H1 (cell line): Measurements from ENCODE around the gene ZNF524. TPM values are rescaled to one million over a fixed set of nuclear protein-coding genes. Genes with fewer than 3 reads are reported as not detected.
A peak's percentile ranks its signal among the peaks of the same experiment; 100 is the strongest.

Experiments
- CTCF ChIA-PET: fragments of 300-600 bp; sonication (Branson Sonifier 250); formaldehyde crosslinking; loops from one replicate; lab custom pipeline; 2021; ENCODE audit not compliant: partially characterized antibody; lab: Charles Lee
- POLR2A ChIA-PET: fragments of 300-600 bp; sonication (Branson Sonifier 250); formaldehyde crosslinking; loops from one replicate; lab custom pipeline; 2021; ENCODE audit warnings: inconsistent platforms; ENCODE audit not compliant: partially characterized antibody; lab: Charles Lee
- DNase-seq, 2 experiments: peaks; one replicate each; pipeline versions ENCODE4 v3.0.0 to v3.0.0-alpha.2; 2010 to 2022; ENCODE audit warnings: low spot score in 2 of 2, low read depth in 1 of 2, mixed read lengths in 1 of 2
- FAIRE-seq: peaks from 2 replicates; lab custom pipeline; 2011; peaks lifted over from hg19 to GRCh38; lab: Jason Lieb, UNC
- H2AFZ ChIP-seq: 2 replicates; pipeline ENCODE4 v1.8.1; 2012; ENCODE audit warnings: low read length, inconsistent platforms
- H2AK5ac ChIP-seq: 2 replicates; pipeline ENCODE4 v1.6.1; 2013; ENCODE audit warnings: low read depth, low read length
- H2BK120ac ChIP-seq: replicated peaks from 2 replicates; pipeline ENCODE3; 2013; ENCODE audit warnings: low read depth, low read length, inconsistent platforms
- H2BK12ac ChIP-seq: 2 replicates; pipeline ENCODE4 v1.6.1; 2013; ENCODE audit warnings: low read depth, low read length
- H2BK15ac ChIP-seq: 2 replicates; pipeline ENCODE4 v1.6.1; 2013; ENCODE audit warnings: low read length
- H2BK20ac ChIP-seq: 2 replicates; pipeline ENCODE4 v1.6.1; 2013; ENCODE audit warnings: low read length
- H2BK5ac ChIP-seq: 2 replicates; pipeline ENCODE4 v1.6.1; 2013; ENCODE audit warnings: low read depth, low read length
- H3K14ac ChIP-seq: 2 replicates; pipeline ENCODE4 v1.6.1; 2013; ENCODE audit warnings: inconsistent platforms; ENCODE audit not compliant: insufficient read length
- H3K18ac ChIP-seq: 2 replicates; pipeline ENCODE4 v1.6.1; 2013; ENCODE audit warnings: low read length; ENCODE audit errors: extremely low read depth
- H3K23ac ChIP-seq: 2 replicates; pipeline ENCODE4 v1.6.1; 2013; ENCODE audit warnings: inconsistent platforms; ENCODE audit not compliant: insufficient read length
- H3K23me2 ChIP-seq: 2 replicates; pipeline ENCODE4 v1.6.1; 2013; ENCODE audit warnings: low read depth, low read length
- H3K27ac ChIP-seq: 2 replicates; pipeline ENCODE4 v1.6.1; 2011; ENCODE audit warnings: low read depth, low read length, inconsistent platforms
- H3K27me3 ChIP-seq, 4 experiments: replicated peaks in 1 of 4; 1 replicate in 1 of 4; 2 replicates in 3 of 4; pipeline versions ENCODE4 v1.6.1 to v1.8.1; 2011 to 2013; ENCODE audit warnings: low read length in 3 of 4, mild to moderate bottlenecking in 3 of 4, inconsistent platforms in 2 of 4, mixed read lengths in 2 of 4, moderate library complexity in 1 of 4; ENCODE audit not compliant: control insufficient read depth in 3 of 4, insufficient read depth in 3 of 4; ENCODE audit errors: extremely low read depth in 1 of 4
- H3K36me3 ChIP-seq, 4 experiments: 2 replicates each; pipeline versions ENCODE4 v1.6.1 to v1.8.1; 2011 to 2013; ENCODE audit warnings: mild to moderate bottlenecking in 4 of 4, low read length in 3 of 4, moderate library complexity in 2 of 4, control low read depth in 1 of 4, inconsistent platforms in 1 of 4; ENCODE audit not compliant: insufficient read depth in 4 of 4, control insufficient read depth in 2 of 4
- H3K4ac ChIP-seq: replicated peaks from 2 replicates; pipeline ENCODE3; 2013; ENCODE audit warnings: low read length, low read depth, mixed read lengths, inconsistent platforms; ENCODE audit not compliant: insufficient read length
- H3K4me1 ChIP-seq, 4 experiments: replicated peaks in 1 of 4; 1 replicate in 1 of 4; 2 replicates in 3 of 4; pipeline versions ENCODE4 v1.6.1 to v1.8.1; 2011 to 2013; ENCODE audit warnings: low read length in 3 of 4, inconsistent platforms in 2 of 4, mixed read lengths in 1 of 4; ENCODE audit not compliant: insufficient read depth in 4 of 4, control insufficient read depth in 3 of 4
- H3K4me2 ChIP-seq, 2 experiments: 2 replicates each; pipeline versions ENCODE4 v1.6.1 to v1.8.1; 2011 to 2013; ENCODE audit warnings: low read depth in 2 of 2, low read length in 2 of 2, control low read depth in 1 of 2, inconsistent platforms in 1 of 2, mild to moderate bottlenecking in 1 of 2; ENCODE audit not compliant: insufficient read depth in 1 of 2
- H3K4me3 ChIP-seq, 4 experiments: fragments of 200-600, 300-600 bp in 1 of 4; sonication (generic), shearing (Covaris generic), sonication (Bioruptor Twin) in 1 of 4; 2 replicates each; pipeline versions ENCODE4 v1.5.1 to v1.8.1; 2011 to 2016; ENCODE audit warnings: low read length in 4 of 4, low read depth in 3 of 4, control low read depth in 2 of 4, inconsistent platforms in 2 of 4, mild to moderate bottlenecking in 2 of 4, mixed read lengths in 1 of 4, moderate library complexity in 1 of 4; ENCODE audit not compliant: insufficient read depth in 2 of 4; ENCODE audit errors: extremely low read depth in 1 of 4
- H3K56ac ChIP-seq: replicated peaks from 2 replicates; pipeline ENCODE3; 2013; ENCODE audit warnings: low read depth, mild to moderate bottlenecking, mixed read lengths, low read length, inconsistent platforms; ENCODE audit not compliant: insufficient read length
- H3K79me1 ChIP-seq: 2 replicates; pipeline ENCODE4 v1.6.1; 2013; ENCODE audit warnings: low read depth, low read length, control low read depth
- H3K79me2 ChIP-seq, 2 experiments: 2 replicates each; pipeline versions ENCODE4 v1.6.1 to v1.8.1; 2012 to 2013; ENCODE audit warnings: low read length in 2 of 2, mild to moderate bottlenecking in 2 of 2, inconsistent platforms in 1 of 2; ENCODE audit not compliant: insufficient read depth in 2 of 2, control insufficient read depth in 1 of 2
- H3K9ac ChIP-seq, 4 experiments: replicated peaks in 1 of 4; 1 replicate in 1 of 4; 2 replicates in 3 of 4; pipeline versions ENCODE4 v1.6.1 to v1.8.1; 2011 to 2013; ENCODE audit warnings: low read depth in 3 of 4, low read length in 3 of 4, control low read depth in 2 of 4, mild to moderate bottlenecking in 2 of 4, moderate library complexity in 2 of 4, inconsistent platforms in 1 of 4; ENCODE audit errors: extremely low read depth in 1 of 4
- H3K9me3 ChIP-seq, 2 experiments: 2 replicates each; pipeline versions ENCODE4 v1.6.1 to v1.8.1; 2012 to 2013; ENCODE audit warnings: mild to moderate bottlenecking in 2 of 2, moderate library complexity in 2 of 2, control low read depth in 1 of 2, inconsistent platforms in 1 of 2, low read depth in 1 of 2, low read length in 1 of 2, mixed read lengths in 1 of 2; ENCODE audit not compliant: insufficient read depth in 2 of 2
- H4K20me1 ChIP-seq, 2 experiments: replicated peaks in 1 of 2; 2 replicates each; pipeline versions ENCODE3 to v1.8.1; 2011 to 2013; ENCODE audit warnings: inconsistent platforms in 2 of 2, low read length in 2 of 2, mild to moderate bottlenecking in 1 of 2; ENCODE audit not compliant: insufficient read depth in 2 of 2, control insufficient read depth in 1 of 2
- H4K5ac ChIP-seq: 2 replicates; pipeline ENCODE4 v1.6.1; 2013; ENCODE audit warnings: low read length, low read depth, mixed read lengths, inconsistent platforms; ENCODE audit not compliant: insufficient read length
- H4K8ac ChIP-seq: 2 replicates; pipeline ENCODE4 v1.8.0; 2013; ENCODE audit warnings: mild to moderate bottlenecking, moderate library complexity, low read length, inconsistent platforms; ENCODE audit not compliant: insufficient read depth; ENCODE audit errors: extremely low read depth
- H4K91ac ChIP-seq: replicated peaks from 2 replicates; pipeline ENCODE3; 2013; ENCODE audit warnings: low read length, mixed read lengths, inconsistent platforms; ENCODE audit not compliant: insufficient read length
- PHF8 ChIP-seq: fragments of 200-600 bp; sonication (generic); conservative IDR thresholded peaks from 2 replicates; pipeline ENCODE4 v1.7.1; 2012; ENCODE audit warnings: low read depth, mild to moderate bottlenecking, inconsistent platforms, low read length, moderate library complexity
- POLR2A ChIP-seq, 2 experiments: IDR thresholded peaks; 1 replicate in 1 of 2; 2 replicates in 1 of 2; pipeline ENCODE4 v1.6.1; 2011; ENCODE audit warnings: low read depth in 2 of 2, low read length in 2 of 2, mild to moderate bottlenecking in 2 of 2; ENCODE audit errors: control extremely low read depth in 1 of 2
- POLR2AphosphoS5 ChIP-seq: IDR thresholded peaks from 2 replicates; pipeline ENCODE4 v1.6.1; 2011; ENCODE audit warnings: low read depth, low read length
- POU5F1 ChIP-seq: IDR thresholded peaks from 2 replicates; pipeline ENCODE4 v1.6.1; 2011; ENCODE audit warnings: low read depth, mild to moderate bottlenecking, low read length, moderate library complexity
- SP1 ChIP-seq: IDR thresholded peaks from 2 replicates; pipeline ENCODE4 v1.6.1; 2011; ENCODE audit warnings: low read depth, low read length
- SP4 ChIP-seq: IDR thresholded peaks from 2 replicates; pipeline ENCODE4 v1.6.1; 2012; ENCODE audit warnings: low read length, inconsistent platforms
- SRF ChIP-seq: IDR thresholded peaks from 2 replicates; pipeline ENCODE4 v1.6.1; 2011; ENCODE audit warnings: mild to moderate bottlenecking, low read depth, low read length, moderate library complexity
- TAF1 ChIP-seq: IDR thresholded peaks from 2 replicates; pipeline ENCODE4 v1.6.1; 2011; ENCODE audit warnings: mild to moderate bottlenecking, low read depth, low read length
- TAF7 ChIP-seq: optimal IDR thresholded peaks from 2 replicates; pipeline ENCODE3; 2011; ENCODE audit warnings: low read depth, mild to moderate bottlenecking, inconsistent platforms, low read length, moderate library complexity, borderline replicate concordance
- TBP ChIP-seq: IDR thresholded peaks from 2 replicates; pipeline ENCODE4 v1.6.1; 2011; ENCODE audit warnings: low read depth, low read length, improper control_type of control experiment
- WGBS, 2 experiments: shearing (Covaris generic) in 1 of 2; methylation state at CpG; one replicate each; pipeline versions ENCODE4 v1.1.6 to v1.1.7; 2013 to 2015; ENCODE audit warnings: low lambda C conversion rate in 2 of 2, mixed read lengths in 2 of 2, inconsistent platforms in 1 of 2, low coverage in 1 of 2, missing lambda C conversion rate in 1 of 2; ENCODE audit not compliant: insufficient replicate concordance in 2 of 2, insufficient coverage in 1 of 2, insufficient read length in 1 of 2; ENCODE audit errors: extremely low coverage in 1 of 2, missing lambda C conversion rate in 1 of 2; 5-methylcytosine and 5-hydroxymethylcytosine counted together
- polyA plus RNA-seq, 7 experiments: library from polyadenylated mRNA; depleted of rRNA in 3 of 7; stranded (reverse) in 5 of 7; unstranded in 2 of 7; fragments of >200 nt in 5 of 7; fragments of 200-250 nt in 2 of 7; gene quantifications; 1 replicate in 5 of 7; 2 replicates in 1 of 7; 4 replicates in 1 of 7; pipeline versions ENCODE4 v1.2.1 to v1.2.3, GENCODE V29; 2011 to 2013; ENCODE audit warnings: missing spikeins in 2 of 7, mixed read lengths in 2 of 7
- total RNA-seq: library from RNA; stranded (reverse); fragmentation: NEBNext Ultra II Directional; extraction: Animal tissue kit (Norgen Biotek cat#: 25700); gene quantifications from 2 replicates; pipeline ENCODE4 v1.2.1, GENCODE V29; 2021
- TF ChIP-seq, protein P1 (sequence below): IDR thresholded peaks from 2 replicates; pipeline ENCODE4 v1.6.1; 2012; ENCODE audit warnings: inconsistent platforms

Gene ZNF524
- total and polyA plus RNA-seq, 2 of the 8 experiments (the other 6 are each of a cell fraction or from before 2014, with no cell fraction given): 4.4 to 4.7 TPM

DNA sequence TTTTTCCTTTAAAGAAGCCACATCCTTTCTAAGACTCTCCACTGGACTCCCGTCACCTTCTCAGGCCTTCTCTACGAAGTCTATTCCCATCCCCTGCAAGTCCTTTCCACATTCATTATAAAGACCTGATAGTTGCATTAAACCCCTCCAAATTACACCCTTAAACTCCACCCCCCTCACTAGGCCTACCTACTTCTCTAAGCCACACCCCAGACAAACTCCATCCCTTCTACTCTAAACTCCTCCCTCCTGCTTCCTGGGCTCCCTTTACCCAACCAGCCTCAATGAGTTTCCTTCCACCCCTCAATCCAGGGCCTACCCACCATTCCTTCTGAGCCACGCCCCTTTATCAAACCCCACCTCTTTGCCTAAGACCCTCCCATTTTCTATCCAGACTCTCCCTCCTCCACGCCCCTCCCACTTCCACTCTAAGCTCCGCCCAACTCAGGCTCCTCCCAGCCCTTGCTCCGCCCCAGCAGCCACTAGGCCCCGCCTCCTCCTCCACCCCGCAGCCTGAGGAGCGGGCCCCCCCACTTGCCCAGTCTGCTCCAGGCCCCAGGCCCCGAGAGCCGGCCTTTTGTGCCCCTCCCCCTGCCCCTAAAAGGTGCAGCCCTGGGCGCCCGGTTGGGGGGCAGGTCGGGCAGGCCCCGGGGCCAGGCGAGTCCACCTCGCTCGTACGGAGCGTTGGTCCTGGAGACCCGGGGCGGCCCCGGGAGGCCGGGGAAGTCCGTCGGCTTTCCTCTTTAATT is 1.2 kb upstream of the ZNF524 start:
- 0 out of 2 replicates have a peak overlapping the region, but pooled peaks have one; percentile 48 for H2BK20ac ChIP-seq
- TF ChIP-seq TBP (peak; percentile 50; the same call in 1 of the 2 replicates), POU5F1 (no peak), TAF1 (peak; percentile 46; the same call in 1 of the 2 replicates), POLR2A (IDR thresholded peaks at IDR 0.05; ENCODE audit: control extremely low read depth in 1 of 2, low read depth in 2 of 2, low read length in 2 of 2) (peak; percentile 2 to 71; a peak in 1 of 3 replicates), TAF7 (peak; percentile 38), PHF8 (peak; percentile 83), SP4 (peak; percentile 65; the same call in 1 of the 2 replicates), POLR2AphosphoS5 (peak; percentile 16; the same call in 1 of the 2 replicates), SP1 (peak; percentile 37; the same call in 1 of the 2 replicates), SRF (no peak)
- TF ChIP-seq, protein P1, sequence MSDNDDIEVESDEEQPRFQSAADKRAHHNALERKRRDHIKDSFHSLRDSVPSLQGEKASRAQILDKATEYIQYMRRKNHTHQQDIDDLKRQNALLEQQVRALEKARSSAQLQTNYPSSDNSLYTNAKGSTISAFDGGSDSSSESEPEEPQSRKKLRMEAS: no peak

More for the DNA sequence above, 1.2 kb upstream of the ZNF524 start:
- DNase-seq (peak; percentile 96 to 99), FAIRE-seq (peak; percentile 93)
- Histone ChIP-seq H2AK5ac (0 out of 2 replicates have a peak overlapping the region, but pooled peaks have one; percentile 16), H3K23me2 (peaks cover 10% of the 10 kb centered on the region; the same call in 1 of the 2 replicates), H2AFZ (no peak overlapping the region), H3K14ac (no peak overlapping the region), H3K23ac (no peak overlapping the region), H3K4me2 (peak overlapping the region; percentile 72 to 95), H4K8ac (peak overlapping the region; percentile 90; the same call in 1 of the 2 replicates), H2BK12ac (peak overlapping the region; percentile 63; the same call in 1 of the 2 replicates), H3K79me2 (peaks cover 0 to 3% of the 10 kb centered on the region in 2 experiments; a peak in 2 of 4 replicates), H3K4ac (no peak overlapping the region), H2BK15ac (0 out of 2 replicates have a peak overlapping the region, but pooled peaks have one; percentile 88), H3K9ac (peak overlapping the region; percentile 57 to 100 (median 84)), H3K27me3 (0 out of 7 replicates have a peak, but pooled peaks cover 0 to 1% (median 0%) of the 10 kb centered on the region in 4 experiments), H3K79me1 (peaks cover 3% of the 10 kb centered on the region), H4K91ac (peak overlapping the region; percentile 63), H3K4me1 (peaks cover 0 to 14% (median 6%) of the 10 kb centered on the region in 4 experiments; a peak in 5 of 7 replicates), H3K36me3 (peaks cover 0 to 10% (median 8%) of the 10 kb centered on the region in 4 experiments; a peak in 3 of 8 replicates), H2BK120ac (no peak overlapping the region), H3K4me3 (peak overlapping the region; percentile 78 to 95 (median 86)), H3K18ac (no peak overlapping the region; the same call in 1 of the 2 replicates), H2BK5ac (peak overlapping the region; percentile 66; the same call in 1 of the 2 replicates), H3K56ac (peak overlapping the region; percentile 65), H4K20me1 (peaks cover 0 to 2% of the 10 kb centered on the region in 2 experiments), H3K27ac (peak overlapping the region; percentile 100), H3K9me3 (no peaks in the 10 kb centered on the region), H4K5ac (peak overlapping the region; percentile 63)
- 18% methylated on average over 8 of the region's 26 CpGs; no CpG with 5 or more reads in 1 of the 2 experiments for WGBS, 2 experiments
- POLR2A ChIA-PET: interaction anchor here (0.6 to 3.7 kb wide), 41 partner anchors 11 to 452 kb away, joined by 3 to 42 read pairs (median 4); partner anchors contain the start of genes HSPBP1, NAT14, TMEM238 and U2AF2
- CTCF ChIA-PET: interaction anchor here (0.6 to 2.7 kb wide), 6 partner anchors 11 to 154 kb away, joined by 3 to 12 read pairs (median 3); no protein-coding TSS in a partner anchor
